GM12864 (cell line): ENCODE data around the gene SMG6.
A peak's percentile ranks its signal among the peaks of the same experiment; 100 is the strongest.

Experiments
- DNase-seq: peaks from one replicate; pipeline ENCODE4 v3.0.0-alpha.2; 2011; ENCODE audit warnings: low read depth
- H3K4me3 ChIP-seq: 2 replicates; pipeline ENCODE4 v1.5.1; 2011; ENCODE audit warnings: mild to moderate bottlenecking, low read depth, low read length, control low read depth
- CTCF ChIP-seq: IDR thresholded peaks from 2 replicates; pipeline ENCODE4 v1.5.1; 2011; ENCODE audit warnings: low read depth, mild to moderate bottlenecking, moderate library complexity, low read length, control low read depth, inconsistent platforms; ENCODE audit errors: missing control alignments

Gene SMG6

GRCh38 chr17:2075336-2076086 lies 228.1 kb downstream of the SMG6 start:
- no peak for TF ChIP-seq CTCF
- H3K4me3 ChIP-seq: no peak overlapping the region
- DNase-seq: no peak

GRCh38 chr17:2074919-2075318 lies 228.7 kb downstream of the SMG6 start:
- DNase-seq: no peak
- H3K4me3 ChIP-seq: no peak overlapping the region
- TF ChIP-seq CTCF: no peak

- no peak for DNase-seq
- no peak overlapping the region for H3K4me3 ChIP-seq
- no peak for TF ChIP-seq CTCF
These were observed 231.9 kb downstream of the SMG6 start for GRCh38 chr17:2071455-2072281.

- no peak for DNase-seq
- TF ChIP-seq CTCF: no peak
- H3K4me3 ChIP-seq: no peak overlapping the region
These were observed 232.6 kb downstream of the SMG6 start for GRCh38 chr17:2071024-2071385.

- DNase-seq: peak; percentile 88
- no peak overlapping the region; the same call in 1 of the 2 replicates for H3K4me3 ChIP-seq
- peak; percentile 26 for TF ChIP-seq CTCF
These were observed 233.2 kb downstream of the SMG6 start for GRCh38 chr17:2070241-2071023.

GRCh38 chr17:2068519-2069051 lies 235.0 kb downstream of the SMG6 start:
- no peak for DNase-seq
- no peak for TF ChIP-seq CTCF
- no peak overlapping the region for H3K4me3 ChIP-seq
